NCI-H460 (cell line): ENCODE results near the gene DUSP28. TPM values are rescaled to one million over a fixed set of nuclear protein-coding genes. Genes with fewer than 3 reads are reported as not detected.
A peak's percentile ranks its signal among the peaks of the same experiment; 100 is the strongest.
"Not testable (repeated sequence)": the region's sequence is repeated elsewhere in the genome, so short reads cannot be mapped to it uniquely, and the experiment has no call there.

Experiments used
- DNase-seq: peaks from one replicate; pipeline ENCODE4 v3.0.0-alpha.2; 2016; ENCODE audit warnings: low read depth; ENCODE audit errors: extremely low read depth
- total RNA-seq: library from RNA; depleted of rRNA; stranded (reverse); fragments of >200 nt; shearing (Covaris generic); gene quantifications from 2 replicates; pipeline ENCODE4 v1.2.3, GENCODE V29; 2014

DUSP28 gene
- total RNA-seq, 1 experiment from 2014 or later = 4.9 TPM

DNA sequence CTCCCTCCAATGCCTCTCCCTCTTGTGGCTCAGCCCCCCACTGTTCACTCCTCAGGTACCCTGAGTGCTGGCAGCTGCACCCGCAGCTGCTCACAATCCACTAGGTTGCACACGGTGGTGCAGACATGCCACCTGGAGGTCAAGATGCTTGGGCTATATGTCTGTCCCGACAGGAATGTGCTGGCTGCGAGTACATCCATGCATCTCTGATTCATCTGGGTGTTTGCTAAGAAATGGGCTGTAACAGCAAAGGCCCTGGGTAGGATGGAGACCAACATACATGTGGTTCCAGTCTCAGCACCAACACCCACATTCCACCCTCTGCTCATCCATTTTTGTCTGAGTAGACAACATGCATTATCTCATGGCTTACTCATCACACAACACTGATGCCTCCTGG, 33.6 kb upstream of the DUSP28 start:
- DNase-seq = no peak

DNA sequence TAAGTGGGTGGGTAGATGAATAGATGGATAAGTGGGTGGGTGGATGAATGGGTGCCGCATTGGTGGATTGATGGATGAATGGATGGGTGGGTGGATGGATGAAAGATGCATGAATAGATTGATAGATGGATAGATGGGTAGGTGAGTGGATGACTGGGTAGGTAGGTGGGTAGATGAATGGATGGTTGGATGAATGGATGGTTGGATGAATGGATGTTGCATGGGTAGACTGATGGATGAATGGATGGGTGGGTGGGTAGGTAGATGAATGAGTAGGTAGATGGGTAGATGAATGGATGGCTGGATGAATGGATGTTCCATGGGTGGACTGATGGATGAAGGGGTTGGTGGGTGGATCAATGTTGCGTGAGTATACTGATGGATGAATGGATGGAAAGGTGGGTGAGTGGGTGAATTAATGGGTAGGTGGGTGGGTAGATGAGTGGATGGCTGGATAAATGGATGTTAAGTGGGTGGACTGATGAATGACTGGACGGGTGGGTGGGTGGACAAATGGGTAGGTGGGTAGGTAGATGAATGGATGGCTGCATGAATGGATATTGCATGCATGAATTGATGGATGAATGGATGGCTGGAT, 32.9 kb upstream of the DUSP28 start:
- no peak for DNase-seq

DNA sequence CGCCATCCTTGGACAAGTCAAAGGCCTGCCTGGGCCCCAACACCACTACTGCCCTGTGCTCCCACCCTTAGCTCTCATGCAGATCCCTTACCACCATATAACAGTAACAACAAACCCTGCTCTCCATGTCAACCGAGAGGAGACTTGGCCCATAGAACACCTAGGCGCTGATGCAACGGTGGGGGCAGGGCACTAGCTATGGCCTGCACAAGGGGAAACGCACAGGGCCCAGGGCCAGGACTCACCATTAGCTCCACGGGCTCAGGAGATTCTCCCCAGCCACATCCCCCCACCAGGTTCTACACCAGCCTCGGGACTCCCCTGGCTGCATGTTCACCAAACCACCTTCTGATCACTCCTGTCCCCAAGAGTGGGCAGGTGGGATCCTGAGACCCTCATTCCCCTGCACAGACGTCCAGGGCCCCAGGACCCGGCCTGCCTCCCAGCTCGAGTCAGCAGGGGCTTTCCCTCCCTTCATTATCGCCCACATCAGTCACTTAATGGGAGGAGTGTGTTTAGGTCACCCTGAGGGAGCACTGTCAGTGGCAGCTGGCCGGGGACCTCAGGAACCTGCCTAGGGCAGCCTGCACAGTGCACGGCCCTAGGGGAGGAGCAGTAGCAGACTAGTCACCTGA, 31.6 kb upstream of the DUSP28 start:
- DNase-seq = no peak

DNA sequence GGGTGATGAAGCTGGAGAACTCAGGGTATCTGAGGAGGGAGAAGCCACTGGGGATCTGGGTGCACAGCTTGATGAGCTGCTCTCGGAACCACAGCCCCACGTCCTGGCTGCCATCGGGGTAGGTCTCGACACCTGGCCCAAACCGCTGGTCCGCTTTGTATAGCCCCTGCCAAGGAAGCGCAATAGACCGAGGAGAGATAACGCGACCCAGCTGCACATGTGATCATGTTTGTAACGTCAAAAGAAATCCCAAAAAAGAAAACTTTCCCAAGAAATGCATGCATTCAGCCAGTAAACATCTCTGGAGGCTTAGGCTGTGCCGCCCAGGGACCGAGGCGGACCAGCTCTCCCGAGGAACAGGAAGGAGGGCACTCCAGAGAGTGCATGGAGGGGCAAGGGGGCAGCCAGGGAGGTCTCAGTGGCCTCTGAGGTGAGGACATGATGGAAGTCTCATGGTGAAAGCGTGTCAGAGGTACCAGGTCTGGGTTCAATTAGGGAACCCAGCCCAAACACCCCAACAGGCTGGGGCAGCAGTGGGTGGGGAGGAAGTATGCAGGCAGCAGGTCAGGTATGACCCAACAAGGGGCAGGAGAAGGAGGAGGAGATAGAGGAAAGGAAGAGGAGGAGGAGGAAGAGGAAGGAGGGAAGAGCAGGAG, 30.7 kb upstream of the DUSP28 start:
- DNase-seq = no peak

GRCh38 chr2:240530181-240530580, 30.0 kb upstream of the DUSP28 start:
- DNase-seq = no peak

DNA sequence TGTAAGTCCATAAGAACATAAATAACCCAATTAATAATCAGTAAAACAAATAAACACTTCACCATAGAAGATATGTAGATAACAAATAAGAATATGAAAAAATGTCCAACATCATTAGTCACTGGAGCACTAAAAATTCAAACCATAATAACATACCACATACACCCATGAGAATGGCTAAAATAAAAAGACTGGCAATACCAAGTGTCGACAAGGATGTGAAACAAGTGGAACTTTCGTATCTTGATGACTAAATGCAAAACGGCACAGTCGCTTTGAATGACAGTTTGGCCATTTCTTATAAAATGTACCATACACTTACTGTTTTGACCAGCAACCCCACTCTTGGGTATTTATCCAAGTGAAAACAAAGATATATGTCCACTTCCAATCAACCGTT, 29.1 kb upstream of the DUSP28 start:
- DNase-seq = no peak

DNA sequence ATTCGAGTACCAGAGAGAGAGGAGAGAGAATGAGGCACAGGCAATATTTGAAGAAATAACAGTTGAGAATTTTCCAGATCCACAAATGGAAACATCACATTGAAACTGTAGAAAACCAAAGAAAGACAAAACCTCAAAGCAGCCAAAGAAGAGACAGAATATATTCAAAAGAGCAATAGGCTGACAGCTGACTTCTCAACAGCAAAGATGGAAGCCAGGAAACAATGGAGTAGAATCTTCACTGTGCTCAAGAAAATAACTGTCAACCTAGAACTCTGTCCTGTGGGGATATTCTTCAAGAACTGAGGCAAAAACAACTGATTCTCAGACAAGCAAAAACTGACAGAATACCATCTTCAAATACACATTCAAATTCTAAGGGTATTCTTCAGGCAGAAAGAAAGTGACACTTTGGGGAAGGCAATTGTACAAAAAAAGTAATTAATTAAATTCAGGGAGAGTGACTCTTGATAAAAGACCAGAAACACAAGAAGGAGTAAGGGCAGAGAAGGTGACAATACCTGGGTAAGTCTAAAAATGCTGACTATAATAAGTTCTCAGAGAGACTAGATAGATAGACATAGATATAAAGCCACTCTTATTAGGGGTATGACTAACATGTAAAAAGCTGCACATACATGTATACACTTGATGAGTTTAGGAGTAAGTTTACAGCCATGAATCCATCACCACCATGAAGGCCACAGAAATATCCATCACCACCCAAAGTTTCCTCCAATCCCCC, 28.0 kb upstream of the DUSP28 start:
- no peak for DNase-seq

GRCh38 chr2:240538031-240538780, 22.0 kb upstream of the DUSP28 start:
- no peak for DNase-seq

GRCh38 chr2:240539101-240539500, 21.1 kb upstream of the DUSP28 start:
- not testable (repeated sequence) for DNase-seq

- DNase-seq = no peak
Measured at GRCh38 chr2:240539906-240540305, 20.3 kb upstream of the DUSP28 start.

DNA sequence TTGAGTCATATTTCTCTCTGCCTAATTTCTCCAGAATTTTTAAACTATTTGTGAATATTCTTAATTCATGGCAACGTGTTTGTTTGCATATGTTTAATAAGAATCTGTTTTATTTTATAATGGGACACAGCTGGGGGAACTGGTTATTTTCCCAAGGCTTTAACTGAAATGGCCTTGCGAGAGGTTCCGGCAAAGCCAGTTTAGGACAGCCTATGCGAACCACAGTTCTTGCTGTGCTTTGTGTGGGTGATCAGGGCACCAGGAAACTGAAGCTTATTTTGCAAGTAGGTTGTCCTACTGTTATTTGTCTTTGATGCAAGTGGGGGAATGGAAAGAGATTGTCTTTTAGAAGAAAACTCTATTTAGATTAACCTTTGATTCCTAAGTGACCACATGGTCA, 8.9 kb upstream of the DUSP28 start:
- no peak for DNase-seq

- no peak for DNase-seq
Measured at GRCh38 chr2:240551811-240552210, 8.3 kb upstream of the DUSP28 start.

DNA sequence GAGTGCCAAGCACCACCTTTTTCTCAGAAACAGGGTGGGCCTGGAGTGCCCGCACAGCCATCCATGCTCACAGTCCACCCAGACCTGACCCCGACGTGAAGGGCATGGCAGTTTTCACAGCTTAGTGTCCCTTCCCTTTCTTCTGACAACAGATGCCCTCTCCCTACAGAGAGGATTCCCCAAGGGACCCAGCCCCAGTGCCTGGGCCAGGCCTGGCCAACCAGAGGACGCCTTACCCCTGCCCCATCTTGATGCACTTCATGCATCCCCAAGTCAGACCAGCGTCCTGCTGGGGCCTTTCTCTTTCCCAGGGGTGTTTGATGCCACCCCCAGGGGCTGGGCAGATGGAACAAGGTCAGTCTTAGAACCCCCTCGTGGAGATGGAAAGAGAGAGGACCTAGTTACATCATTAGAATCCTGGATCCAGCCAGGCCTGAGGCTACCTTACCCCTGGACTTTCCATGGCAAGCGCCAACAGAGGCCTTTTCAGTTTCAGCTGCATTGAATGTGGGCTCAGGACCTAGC, 6.1 kb upstream of the DUSP28 start:
- DNase-seq = no peak

- DNase-seq = no peak
Measured at GRCh38 chr2:240554767-240555493, 5.2 kb upstream of the DUSP28 start.

DNA sequence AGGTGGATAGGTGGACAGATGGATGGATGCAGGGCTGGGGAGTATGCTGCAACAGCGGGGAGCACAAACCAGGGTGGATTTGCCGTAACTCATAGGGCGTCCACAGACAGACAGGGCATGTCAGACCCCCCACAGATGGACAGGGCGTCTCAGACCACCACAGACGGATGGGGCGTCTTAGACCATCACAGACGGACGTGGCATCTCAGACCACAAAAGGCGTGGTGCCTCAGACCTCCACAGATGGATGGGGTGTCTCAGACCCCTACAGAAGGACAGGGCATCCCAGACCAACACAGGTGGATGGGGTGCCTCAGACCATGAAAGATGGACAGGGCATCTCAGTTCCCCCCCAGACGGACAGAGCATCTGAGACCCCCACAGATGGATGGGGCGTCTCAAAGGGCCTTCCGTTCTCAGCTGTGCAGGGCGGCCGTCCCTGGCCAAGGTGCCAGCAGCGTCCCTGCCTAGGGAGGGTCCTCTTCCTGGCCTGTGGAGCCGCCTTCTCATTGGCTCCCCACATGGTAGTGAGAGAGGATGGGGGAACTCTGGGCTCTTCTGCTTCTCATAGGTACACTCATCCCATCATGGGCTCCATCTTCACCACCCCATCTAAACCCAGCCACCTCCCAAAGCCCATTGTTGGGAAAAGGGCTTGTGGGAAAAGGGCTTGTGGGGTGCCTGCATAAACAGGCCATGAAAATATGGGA, 4.5 kb upstream of the DUSP28 start:
- no peak for DNase-seq

DNA sequence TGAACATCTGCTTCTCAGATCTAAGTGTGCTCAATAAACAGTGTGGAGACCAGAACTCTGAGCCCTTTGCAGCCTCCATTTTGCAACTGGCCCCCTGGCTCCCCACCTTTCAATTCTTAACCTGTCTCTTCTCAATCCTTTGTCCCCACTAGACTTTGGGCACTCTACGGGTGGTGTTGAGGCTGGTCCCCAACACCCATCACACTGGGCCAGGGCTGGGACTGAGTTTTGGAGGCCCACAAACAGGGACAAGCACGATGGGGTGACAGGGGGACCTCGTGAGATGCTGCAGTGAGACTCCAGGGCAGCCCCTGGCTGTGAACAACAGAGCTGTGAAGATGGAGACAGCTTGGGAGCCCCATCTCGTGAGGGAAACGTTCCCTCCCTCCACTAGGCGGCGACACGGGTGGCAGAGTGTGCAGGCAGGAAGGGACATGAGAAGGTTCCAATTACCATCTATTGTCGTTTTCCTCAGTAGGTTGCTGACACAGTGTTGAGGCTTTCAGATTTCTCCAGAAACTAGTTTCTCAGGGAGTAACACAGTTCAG, 3.5 kb upstream of the DUSP28 start:
- peak; percentile 39 for DNase-seq

GRCh38 chr2:240557101-240557751, 2.9 kb upstream of the DUSP28 start:
- DNase-seq = no peak

- peak; percentile 73 for DNase-seq
Measured at GRCh38 chr2:240557808-240558207, 2.3 kb upstream of the DUSP28 start, which contains the start of gene ANKMY1. Gene ANKMY1, minus strand, starts transcription at chr2:240557988. Its CDS starts 653 bp downstream, at chr2:240557335.
